HEK293T (cell line): Measurements from ENCODE around the gene CHMP6.

Experiments used
- CTCF ChIA-PET: fragments of 350-600 bp; formaldehyde crosslinking; extraction: SDS; loops from one replicate; lab custom pipeline; 2021; ENCODE audit warnings: antibody characterized with exemption, inconsistent platforms; lab: Yijun Ruan, JAX
- POLR2A ChIA-PET: fragments of 350-600 bp; formaldehyde crosslinking; extraction: SDS; loops from one replicate; lab custom pipeline; 2020; ENCODE audit warnings: antibody characterized with exemption, inconsistent platforms; lab: Yijun Ruan, JAX
- DNase-seq: peaks from one replicate; pipeline ENCODE4 v3.0.0; 2012; ENCODE audit warnings: mixed read lengths; ENCODE audit errors: extremely low spot score
- ARNT ChIP-seq: fragments of 450-650 bp; IDR thresholded peaks from 2 replicates; pipeline ENCODE4 v1.6.1; 2017; ENCODE audit warnings: mild to moderate bottlenecking
- BHLHE40 ChIP-seq: fragments of 450-650 bp; IDR thresholded peaks from 2 replicates; pipeline ENCODE4 v1.6.1; 2016; ENCODE audit warnings: mild to moderate bottlenecking, moderate library complexity, borderline replicate concordance
- CTBP1 ChIP-seq: fragments of 450-650 bp; IDR thresholded peaks from 2 replicates; pipeline ENCODE4 v1.6.1; 2016; ENCODE audit warnings: borderline replicate concordance
- ELF4 ChIP-seq: fragments of 450-650 bp; IDR thresholded peaks from 2 replicates; pipeline ENCODE4 v1.6.1; 2017; ENCODE audit warnings: antibody characterized with exemption
- FOXA1 ChIP-seq: fragments of 450-650 bp; IDR thresholded peaks from 2 replicates; pipeline ENCODE4 v1.6.1; 2016; ENCODE audit warnings: mild to moderate bottlenecking
- FOXK2 ChIP-seq: fragments of 450-650 bp; IDR thresholded peaks from 2 replicates; pipeline ENCODE4 v1.6.1; 2016; ENCODE audit warnings: mild to moderate bottlenecking
- FOXM1 ChIP-seq: fragments of 450-650 bp; IDR thresholded peaks from 2 replicates; pipeline ENCODE4 v1.6.1; 2017; ENCODE audit warnings: mild to moderate bottlenecking, borderline replicate concordance
- HDGF ChIP-seq: fragments of 450-650 bp; IDR thresholded peaks from 2 replicates; pipeline ENCODE4 v1.6.1; 2017; ENCODE audit warnings: antibody characterized with exemption, borderline replicate concordance
- L3MBTL2 ChIP-seq: fragments of 450-650 bp; conservative IDR thresholded peaks from 2 replicates; pipeline ENCODE4 v1.6.1; 2016; ENCODE audit warnings: mild to moderate bottlenecking
- LEF1 ChIP-seq: fragments of 450-650 bp; IDR thresholded peaks from 2 replicates; pipeline ENCODE4 v1.6.1; 2017; ENCODE audit warnings: mild to moderate bottlenecking, borderline replicate concordance
- NFRKB ChIP-seq: fragments of 450-650 bp; IDR thresholded peaks from 2 replicates; pipeline ENCODE4 v1.6.1; 2016; ENCODE audit warnings: mild to moderate bottlenecking, moderate library complexity
- SP1 ChIP-seq: fragments of 450-650 bp; IDR thresholded peaks from 2 replicates; pipeline ENCODE4 v1.6.1; 2017
- SUZ12 ChIP-seq: fragments of 450-650 bp; IDR thresholded peaks from 2 replicates; pipeline ENCODE4 v1.6.1; 2016; ENCODE audit warnings: mild to moderate bottlenecking
- TARDBP ChIP-seq: fragments of 450-650 bp; IDR thresholded peaks from 2 replicates; pipeline ENCODE4 v1.6.1; 2016
- ZNF384 ChIP-seq: fragments of 450-650 bp; IDR thresholded peaks from 2 replicates; pipeline ENCODE4 v1.6.1; 2016
- TF ChIP-seq, protein P1 (sequence below): fragments of 450-650 bp; IDR thresholded peaks from 2 replicates; pipeline ENCODE4 v1.6.1; 2016

The CHMP6 gene

DNA sequence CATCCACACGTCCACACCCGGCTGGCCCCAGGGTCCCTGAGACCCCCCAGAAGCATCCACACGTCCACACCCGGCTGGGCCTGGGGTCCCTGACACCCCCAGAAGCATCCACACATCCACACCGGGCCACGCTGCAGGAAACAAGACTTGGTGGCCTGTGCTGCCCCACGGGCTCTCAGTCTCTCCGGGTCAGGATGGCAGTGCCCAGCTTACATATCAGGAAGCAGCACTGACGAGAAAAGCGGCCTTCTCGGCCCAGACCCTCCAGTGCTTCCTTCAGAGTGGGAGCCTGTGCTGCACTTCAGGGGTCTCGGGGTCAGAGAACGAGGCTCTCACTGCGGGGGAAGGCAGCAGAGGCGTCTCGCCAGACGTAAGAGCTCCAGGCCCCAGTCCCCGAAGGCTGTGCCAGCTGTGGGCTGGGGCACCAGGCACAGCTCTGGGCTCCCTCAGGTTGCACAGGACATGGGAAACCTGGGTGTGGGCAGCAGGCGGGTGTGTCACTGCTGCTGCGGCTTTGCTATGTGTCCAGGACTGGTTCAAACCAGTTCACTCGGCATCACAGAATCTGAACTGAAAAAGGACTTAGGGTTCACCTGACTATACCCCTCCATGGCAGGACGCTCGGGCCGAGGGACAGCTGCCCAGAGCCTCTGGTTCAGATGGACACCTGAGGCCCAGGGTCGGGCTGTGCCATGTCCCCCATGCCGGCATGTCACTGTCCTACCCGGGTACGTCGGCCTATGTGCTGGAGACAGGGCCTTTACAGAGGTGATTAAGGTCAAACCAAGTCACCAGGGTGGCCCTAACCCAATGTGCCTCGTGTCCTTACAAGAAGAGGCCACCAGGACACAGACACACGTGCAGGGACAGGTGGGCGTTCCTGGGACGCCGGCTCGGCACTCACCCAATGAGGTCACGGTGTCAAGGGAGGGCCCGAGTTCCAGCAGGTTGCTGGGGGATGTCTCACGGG is 40.2 kb upstream of the CHMP6 start:
- POLR2A ChIA-PET = no interaction called here
- TF ChIP-seq SP1 (no peak), L3MBTL2 (no peak), FOXK2 (no peak), SUZ12 (no peak), FOXM1 (no peak), HDGF (no peak), BHLHE40 (no peak), FOXA1 (no peak), CTBP1 (no peak), LEF1 (no peak), ZNF384 (no peak), TARDBP (no peak), NFRKB (no peak), ELF4 (no peak), ARNT (no peak)
- TF ChIP-seq, protein P1, sequence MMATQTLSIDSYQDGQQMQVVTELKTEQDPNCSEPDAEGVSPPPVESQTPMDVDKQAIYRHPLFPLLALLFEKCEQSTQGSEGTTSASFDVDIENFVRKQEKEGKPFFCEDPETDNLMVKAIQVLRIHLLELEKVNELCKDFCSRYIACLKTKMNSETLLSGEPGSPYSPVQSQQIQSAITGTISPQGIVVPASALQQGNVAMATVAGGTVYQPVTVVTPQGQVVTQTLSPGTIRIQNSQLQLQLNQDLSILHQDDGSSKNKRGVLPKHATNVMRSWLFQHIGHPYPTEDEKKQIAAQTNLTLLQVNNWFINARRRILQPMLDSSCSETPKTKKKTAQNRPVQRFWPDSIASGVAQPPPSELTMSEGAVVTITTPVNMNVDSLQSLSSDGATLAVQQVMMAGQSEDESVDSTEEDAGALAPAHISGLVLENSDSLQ = no peak
- DNase-seq = no peak
- CTCF ChIA-PET = no interaction called here

DNA sequence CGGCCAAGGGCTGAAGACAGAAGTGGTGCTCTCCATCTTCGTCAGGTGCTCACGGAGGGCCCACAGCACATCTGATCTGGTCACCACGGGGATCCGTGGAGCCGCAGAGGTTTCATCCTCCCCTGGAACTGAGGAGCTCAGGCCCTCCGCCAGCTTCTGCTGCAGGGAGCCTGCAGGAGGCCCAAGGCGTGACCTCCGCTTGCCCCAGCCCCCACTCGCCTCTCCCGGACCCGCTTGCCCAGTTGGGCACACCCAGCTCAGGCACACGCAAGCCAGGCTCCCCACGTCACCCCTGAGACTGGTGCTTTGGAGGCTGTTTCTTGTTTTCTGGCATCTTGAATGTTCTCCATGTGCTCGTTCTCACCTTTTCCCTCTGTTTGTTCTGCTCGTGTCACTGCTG is 39.4 kb upstream of the CHMP6 start:
- ChIA-PET CTCF (no interaction called here), POLR2A (no interaction called here)
- DNase-seq = no peak
- TF ChIP-seq SUZ12 = no peak
- TF ChIP-seq FOXM1 = no peak
- no peak for TF ChIP-seq ELF4
- no peak for TF ChIP-seq BHLHE40
- no peak for TF ChIP-seq TARDBP
- no peak for TF ChIP-seq FOXA1
- TF ChIP-seq FOXK2 = no peak
- TF ChIP-seq, protein P1 = no peak
- no peak for TF ChIP-seq HDGF
- no peak for TF ChIP-seq LEF1
- no peak for TF ChIP-seq ARNT
- TF ChIP-seq ZNF384 = no peak
- TF ChIP-seq SP1 = no peak
- no peak for TF ChIP-seq CTBP1
- TF ChIP-seq L3MBTL2 = no peak
- no peak for TF ChIP-seq NFRKB

DNA sequence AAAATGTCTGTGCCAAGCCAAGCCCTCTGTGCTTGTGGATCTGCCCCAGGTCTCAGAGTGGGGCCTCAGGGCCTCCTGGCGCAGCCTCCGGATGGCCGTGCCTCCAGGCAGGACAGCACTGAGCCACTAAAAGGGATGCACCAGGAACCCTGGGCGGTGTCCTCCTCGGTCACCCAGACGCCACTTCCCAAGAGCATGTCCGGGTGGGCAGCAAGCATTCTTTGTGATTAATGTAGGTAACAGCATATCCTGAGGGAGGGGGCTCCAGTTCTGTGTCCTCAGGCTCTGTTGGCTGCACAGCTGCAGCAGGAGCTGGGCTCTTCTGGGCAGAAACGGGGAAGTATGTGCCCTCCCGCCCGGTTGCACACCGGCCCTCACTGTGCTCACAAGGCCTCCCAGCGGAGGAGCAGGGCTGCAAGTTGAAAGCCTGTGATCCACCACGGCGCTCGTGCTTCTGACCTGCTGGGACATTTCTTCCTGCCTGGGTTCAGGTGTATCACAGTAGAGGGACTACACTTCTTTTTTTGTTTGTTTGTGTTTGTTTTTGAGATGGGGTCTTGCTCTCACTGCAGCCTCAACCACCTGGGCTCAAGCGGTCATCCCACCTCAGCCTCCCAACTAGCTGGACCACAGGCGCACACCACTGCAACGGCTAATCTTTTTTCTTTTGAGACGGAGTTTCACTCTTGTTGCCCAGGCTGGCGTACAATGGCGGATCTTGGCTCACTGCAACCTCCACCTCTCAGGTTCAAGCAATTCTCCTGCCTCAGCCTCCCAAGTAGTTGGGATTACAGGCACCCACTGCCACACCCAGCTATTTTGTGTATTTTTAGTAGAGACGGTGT is 37.9 kb upstream of the CHMP6 start:
- TF ChIP-seq FOXM1 (no peak), HDGF (no peak)
- ChIA-PET POLR2A (no interaction called here), CTCF (no interaction called here)
- no peak for DNase-seq

DNA sequence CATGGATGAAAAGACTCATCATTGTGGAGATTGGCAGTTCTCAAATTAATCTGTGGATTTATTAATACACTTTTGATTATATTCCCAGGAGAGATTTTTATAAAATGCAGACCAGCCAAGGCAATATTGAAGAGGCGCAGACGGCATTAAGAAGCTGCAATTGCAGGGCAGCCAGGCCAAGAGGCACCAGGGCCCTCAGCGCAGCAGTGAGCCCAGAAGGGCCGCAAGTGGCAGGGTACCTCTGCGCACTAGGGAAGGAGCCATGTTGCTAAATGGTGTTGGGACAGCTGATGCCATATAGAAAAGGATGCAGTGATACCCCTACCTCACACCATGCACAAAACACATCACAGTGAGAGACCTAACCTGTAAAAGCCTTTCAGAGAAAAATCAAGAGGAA is 36.6 kb upstream of the CHMP6 start:
- no peak for DNase-seq
- POLR2A ChIA-PET = no interaction called here
- CTCF ChIA-PET = no interaction called here
- TF ChIP-seq FOXM1 (no peak), CTBP1 (no peak), FOXK2 (no peak), ZNF384 (no peak), ARNT (no peak), TARDBP (no peak), LEF1 (no peak)

DNA sequence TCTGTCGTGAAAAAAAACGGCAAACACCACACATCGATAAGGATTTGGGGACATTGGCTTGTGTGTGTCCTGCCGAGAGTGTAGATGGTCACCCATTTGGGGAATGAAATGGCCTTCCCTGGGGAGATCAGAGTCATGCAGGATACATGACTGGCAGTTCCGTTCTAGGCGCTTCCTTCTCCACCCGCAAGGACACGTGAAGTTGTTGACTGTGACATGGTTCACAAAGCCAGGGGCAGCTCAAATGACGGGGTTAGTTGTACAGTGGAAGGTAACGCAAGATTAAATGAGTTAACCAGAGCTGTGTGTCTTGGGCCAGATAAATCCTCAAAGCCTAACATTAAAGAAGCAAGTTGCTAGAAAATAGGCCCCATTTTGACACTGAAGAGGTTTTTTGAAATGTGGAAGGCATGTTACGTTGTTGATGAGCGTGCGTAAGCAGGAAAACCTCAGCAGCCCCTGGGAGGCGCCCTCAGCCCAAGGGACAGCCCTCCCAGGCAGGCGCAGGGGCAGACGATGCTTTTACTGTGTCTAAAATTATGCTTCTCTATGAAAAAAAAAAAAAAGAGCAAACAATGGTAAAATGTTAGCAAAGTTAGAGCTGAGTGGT is 35.9 kb upstream of the CHMP6 start:
- POLR2A ChIA-PET = no interaction called here
- CTCF ChIA-PET = interaction anchor here (1.0 kb wide), 1 partner anchor 43 kb away, joined by 3 read pairs; no protein-coding TSS in a partner anchor

More for the DNA sequence above, 35.9 kb upstream of the CHMP6 start:
- no peak for DNase-seq
- no peak for TF ChIP-seq SP1
- TF ChIP-seq LEF1 = no peak
- no peak for TF ChIP-seq BHLHE40
- TF ChIP-seq SUZ12 = no peak
- no peak for TF ChIP-seq FOXA1
- TF ChIP-seq ZNF384 = no peak
- no peak for TF ChIP-seq ELF4
- TF ChIP-seq, protein P1 = no peak
- no peak for TF ChIP-seq FOXK2
- TF ChIP-seq HDGF = no peak
- no peak for TF ChIP-seq NFRKB
- no peak for TF ChIP-seq L3MBTL2
- TF ChIP-seq CTBP1 = no peak
- no peak for TF ChIP-seq TARDBP
- TF ChIP-seq FOXM1 = no peak
- TF ChIP-seq ARNT = no peak
